ENCODE data around the gene TTC28.

The TTC28 gene

DNA sequence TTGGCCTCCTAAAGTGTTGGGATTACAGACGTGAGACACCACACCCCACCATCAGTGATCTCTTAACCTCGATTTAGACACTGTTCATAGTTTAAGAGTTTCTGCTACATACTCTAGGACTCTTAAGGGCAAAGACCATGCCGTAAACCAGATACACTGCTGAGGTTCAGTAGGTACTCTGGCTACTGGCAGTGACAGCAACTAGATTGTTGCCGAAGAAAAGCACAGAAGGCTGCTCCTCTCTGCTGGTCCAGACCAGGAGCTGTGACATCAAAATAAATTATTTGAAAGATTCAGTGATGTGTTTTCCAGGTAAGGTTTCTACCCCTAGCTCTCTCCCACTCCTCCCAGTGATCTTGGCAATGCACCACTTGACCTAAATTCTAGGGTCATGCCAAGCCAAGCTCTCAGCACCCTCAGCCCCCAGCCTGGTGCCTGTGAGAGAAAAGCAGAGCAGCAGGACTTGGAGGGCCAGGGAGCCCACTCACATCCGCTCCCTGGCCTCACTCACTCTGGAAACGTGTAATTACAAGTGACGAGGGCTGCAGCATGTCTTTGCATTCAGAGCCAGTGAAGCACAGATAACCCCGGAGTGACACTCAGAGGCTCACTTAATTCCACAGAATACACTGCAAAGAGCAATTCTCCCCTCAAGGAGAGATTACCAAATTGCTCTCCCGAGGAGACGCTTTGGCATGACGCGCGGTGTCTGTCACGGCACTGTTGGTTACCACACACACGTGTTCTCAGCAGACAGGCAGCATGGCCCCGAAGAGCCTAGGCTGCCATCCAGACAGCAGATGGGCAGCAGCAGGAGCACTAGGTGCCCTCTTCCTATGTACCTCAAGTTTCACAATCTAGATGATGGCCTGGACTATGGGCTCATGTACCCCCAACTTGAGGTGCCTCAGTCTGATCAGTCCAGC, 663.7 kb downstream of the TTC28 start:
- DNase-seq = peak; percentile 38

DNA sequence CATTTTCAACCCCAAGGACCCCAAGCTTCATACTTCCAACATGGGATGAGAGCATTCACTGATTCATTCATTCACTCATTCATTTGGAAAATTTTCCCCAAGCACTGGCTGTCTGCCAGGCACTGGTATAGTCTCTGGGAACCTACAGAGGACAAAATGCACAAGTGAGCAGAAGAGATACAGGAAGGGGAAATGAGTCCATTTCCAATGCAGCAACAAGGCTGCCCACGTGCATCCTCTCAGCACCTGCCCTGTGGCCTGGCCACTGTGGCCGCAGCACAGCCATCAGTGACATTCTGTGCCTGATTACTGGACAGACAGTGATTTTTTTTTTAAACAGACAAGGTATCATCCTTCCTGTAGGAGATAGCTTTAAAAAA, 664.6 kb downstream of the TTC28 start:
- no peak for DNase-seq

DNA sequence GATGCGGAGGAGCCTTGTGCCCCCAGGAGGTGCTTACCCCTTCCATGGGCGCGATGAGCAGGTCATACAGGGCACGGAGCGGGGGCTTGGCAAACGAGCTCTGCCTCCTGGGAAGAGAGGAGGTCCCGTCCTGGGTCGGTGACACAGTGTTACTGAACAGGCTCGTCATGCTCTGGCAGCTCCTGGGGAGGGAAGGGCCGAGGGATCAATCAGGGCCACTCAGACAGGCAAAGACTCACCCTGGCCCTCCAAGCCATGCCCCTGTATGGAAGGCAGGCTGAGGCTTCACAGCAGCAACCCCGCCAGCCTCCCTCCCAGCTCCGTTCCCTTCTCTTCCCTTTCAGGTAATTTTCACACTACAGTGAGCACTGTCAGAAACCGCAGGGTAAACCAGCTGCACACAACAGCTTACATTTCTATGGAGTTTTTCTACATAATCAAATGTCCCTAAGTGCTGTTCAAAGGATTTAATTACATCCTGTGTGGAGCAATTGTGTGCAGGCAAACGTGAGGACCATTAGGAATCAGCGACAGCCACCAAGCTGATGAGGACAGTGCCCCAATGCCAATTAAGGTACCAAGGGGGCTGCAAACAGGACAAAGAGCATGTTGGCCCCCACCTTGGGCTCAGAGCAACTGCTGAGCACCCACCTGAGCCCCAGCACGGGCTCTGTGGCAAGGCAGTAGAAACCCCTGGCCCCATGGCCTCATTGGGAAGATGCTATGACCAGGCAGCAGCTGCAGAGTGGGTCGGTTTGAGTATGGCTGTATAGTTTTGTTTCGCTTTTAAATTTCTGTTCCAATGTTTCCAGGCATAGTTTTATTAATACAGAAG, 665.2 kb downstream of the TTC28 start:
- peak; percentile 50 for DNase-seq

DNA sequence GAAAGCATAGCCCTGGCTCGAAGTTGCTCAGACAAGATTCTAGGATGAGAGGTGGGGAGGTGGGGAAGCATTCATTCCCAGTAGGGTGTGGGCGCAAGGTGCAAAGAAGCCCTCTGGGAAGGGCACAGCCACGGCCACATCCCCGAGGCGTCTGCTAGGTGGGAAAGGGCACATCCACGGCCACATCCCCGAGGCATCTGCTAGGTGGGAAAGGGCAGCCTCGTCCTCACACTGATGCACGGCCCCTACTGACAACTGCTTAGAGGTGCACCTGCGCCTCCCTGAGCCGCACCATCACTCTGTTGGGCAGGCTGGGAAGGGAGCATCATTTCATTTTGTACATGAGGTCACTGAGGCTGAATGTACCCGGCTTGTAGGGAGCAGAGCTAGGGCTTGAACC, 666.0 kb downstream of the TTC28 start:
- no peak for DNase-seq

DNA sequence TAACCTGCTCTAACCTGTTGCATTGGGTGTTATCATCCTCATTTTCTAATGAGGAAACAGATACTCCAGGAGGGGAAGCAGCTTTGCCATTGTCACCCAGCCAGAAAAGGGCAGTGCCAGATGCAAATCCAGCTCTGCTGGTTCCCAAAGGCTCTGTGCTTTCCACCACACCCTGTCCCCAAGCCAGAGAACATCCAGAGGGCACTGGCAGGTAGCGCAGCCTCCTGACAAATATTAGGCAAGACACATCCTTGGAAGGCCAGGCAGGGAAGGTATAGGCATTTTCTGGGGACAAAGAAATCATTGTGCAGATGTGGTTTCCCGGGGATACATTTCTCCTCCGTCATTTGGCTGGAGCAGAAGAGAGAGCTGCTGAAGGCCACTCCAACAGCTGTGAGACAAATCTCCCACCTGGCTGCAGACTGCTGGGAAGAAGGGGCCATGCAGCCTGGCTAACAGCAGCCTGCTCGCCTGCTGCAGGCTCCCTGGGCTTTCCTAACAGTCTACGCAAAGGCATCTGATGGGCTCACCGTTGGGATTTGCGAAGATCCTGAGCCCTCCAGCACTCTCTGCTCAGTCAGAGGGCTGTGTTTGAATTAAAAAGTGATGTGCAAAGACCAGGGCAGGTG, 666.7 kb downstream of the TTC28 start:
- DNase-seq = no peak

DNA sequence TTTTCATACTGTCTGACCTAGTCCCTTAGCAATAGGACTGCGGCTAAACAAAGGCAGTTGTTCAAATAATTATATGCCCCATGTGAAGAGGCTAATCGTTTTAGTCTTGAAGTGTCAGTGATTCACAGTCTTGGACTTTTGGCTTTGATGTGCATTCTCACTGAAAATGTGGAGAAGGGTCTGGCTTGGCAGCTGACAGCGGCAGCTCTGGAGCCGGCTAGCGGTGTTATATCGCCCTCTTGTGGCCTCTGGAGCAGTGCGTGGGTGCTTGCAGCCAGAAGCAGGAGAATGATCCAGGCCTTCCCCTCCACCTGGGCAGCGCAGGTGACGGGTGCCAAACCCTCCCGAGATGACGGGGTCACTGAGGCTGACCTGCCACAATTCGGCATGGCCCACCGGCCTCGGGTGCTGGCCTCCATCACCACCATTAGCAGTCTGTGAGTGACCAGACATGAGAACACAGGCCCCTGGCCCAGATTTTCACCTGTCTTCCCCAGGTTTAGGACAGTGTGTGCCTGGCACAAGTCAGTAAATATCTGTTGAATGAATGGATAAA, 670.3 kb downstream of the TTC28 start:
- peak; percentile 29 for DNase-seq

DNA sequence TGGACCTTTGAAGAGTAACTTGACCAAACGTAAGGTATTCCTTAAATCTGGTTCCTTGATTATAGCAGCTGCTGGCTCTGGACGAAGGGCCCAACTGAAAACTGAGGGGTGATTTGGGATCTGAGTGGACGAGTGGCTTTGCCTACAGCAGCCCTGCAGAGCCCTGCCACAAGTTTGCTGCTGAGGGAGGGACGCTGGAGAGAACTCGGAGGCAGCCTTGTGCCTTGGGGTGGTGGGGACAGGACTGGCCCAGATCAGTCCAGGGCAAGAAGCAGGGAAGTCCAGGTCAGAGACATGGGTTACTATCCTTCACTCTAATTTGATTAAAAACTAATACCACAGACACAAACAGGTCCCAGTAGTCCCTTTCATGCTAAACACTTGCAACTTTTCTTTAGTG, 671.0 kb downstream of the TTC28 start:
- no peak for DNase-seq

DNA sequence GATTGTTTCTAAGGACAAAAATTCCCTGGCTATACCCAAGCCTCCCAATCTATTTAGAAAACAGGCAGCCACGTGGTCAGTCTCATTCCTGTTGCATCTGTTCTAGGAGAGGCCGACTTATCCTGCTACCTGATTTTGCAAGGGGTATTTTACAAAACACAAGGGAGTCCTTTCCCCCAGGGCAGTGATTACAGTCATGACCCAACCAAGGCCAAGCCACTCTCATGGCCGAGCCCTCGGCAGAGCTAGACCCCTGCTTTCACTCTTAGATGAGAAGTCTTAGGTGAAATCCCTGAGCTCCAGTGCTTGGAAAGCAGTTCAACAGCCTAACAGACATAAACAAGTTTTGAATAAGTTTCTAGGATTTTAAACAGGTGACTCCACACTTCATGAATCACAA, 671.6 kb downstream of the TTC28 start:
- no peak for DNase-seq

DNA sequence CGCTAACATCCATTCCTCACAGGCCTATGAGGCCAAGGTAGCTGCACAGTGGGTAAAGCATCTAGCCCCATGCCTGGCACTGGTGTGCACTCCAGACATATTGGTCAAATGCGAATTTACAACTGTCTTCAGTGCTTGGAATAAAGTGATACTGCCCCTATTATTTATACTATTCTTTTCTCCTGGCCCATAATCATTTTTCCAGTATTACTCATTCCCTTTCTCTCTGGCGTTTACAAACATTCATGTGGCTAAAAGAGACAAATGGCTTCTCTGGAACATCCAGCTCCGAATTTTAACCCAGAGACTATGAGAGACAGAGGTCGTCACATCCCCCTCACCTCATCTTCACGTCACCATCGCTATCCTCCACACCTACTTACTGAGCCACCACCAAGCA, 673.4 kb downstream of the TTC28 start:
- no peak for DNase-seq

DNA sequence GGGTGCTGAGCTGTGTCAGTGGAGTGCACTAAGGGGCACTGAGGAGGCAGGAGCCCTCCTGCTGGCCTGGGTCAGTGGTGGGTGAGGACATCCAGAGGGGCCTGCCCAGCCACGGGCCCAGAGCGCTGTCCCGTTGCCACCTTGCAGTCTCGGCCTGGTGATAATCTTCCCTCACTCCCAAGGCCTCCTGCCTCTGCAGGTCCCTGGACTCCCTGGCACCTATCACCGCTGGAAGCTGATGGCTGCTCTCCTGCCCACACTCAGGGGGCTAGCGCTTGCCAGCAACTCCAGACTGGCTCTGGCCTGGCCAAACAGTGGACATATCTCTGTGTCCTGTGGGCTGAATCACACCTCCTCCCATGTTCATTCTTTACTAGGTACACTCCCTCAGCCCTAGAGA, 674.1 kb downstream of the TTC28 start:
- no peak for DNase-seq

DNA sequence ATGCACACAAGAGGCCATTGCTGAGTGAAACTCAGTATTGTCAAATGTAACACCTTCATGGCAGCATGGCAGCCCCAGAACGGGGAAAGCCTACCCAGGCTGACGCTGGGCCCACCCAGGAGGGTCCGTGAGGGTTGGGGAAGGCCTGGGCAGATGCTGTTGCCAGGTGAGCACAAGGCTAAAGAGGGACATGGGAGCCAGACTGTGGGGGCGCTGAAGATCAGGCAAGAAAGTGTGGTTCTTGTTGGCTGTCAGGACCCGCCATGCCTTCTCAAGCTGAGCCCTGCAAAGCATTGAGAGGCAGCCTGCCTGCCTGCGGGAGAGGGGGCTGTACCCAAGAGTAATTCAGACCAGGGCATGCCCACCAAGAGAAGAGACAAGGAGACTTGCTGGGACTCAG, 675.6 kb downstream of the TTC28 start:
- DNase-seq = no peak

DNA sequence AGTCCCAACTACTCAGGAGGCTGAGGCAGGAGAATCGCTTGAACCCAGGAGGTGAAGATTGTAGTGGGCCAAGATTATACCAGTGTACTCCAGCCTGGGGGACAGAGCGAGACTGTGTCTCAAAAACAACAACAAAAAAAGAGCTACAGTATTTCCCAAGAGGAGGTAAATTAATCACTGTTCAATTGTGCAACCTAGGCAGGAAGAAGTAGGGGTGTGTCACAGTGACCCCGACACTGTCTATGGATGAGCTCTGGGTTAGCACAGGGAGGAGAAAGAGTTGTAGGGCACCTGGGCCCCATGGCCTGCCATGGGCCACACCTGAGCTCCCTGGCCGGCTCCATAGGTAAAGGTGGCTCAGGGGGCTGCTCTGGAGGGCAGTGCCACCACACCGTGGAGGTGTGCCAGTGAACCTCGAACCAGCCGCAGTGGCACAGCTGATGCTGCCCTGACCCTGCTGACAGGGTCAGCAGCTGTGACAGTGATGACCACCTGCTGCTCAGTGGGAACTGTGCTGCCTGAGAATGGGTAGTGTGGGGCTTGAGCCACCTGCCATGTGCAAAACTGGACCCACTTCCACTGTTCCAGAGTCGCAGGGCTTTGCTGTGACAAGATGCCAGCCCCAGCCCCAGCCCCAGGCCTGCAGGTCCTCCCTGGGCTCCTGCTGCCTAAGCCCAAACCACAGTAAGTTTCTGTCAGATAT, 676.6 kb downstream of the TTC28 start:
- no peak for DNase-seq

DNA sequence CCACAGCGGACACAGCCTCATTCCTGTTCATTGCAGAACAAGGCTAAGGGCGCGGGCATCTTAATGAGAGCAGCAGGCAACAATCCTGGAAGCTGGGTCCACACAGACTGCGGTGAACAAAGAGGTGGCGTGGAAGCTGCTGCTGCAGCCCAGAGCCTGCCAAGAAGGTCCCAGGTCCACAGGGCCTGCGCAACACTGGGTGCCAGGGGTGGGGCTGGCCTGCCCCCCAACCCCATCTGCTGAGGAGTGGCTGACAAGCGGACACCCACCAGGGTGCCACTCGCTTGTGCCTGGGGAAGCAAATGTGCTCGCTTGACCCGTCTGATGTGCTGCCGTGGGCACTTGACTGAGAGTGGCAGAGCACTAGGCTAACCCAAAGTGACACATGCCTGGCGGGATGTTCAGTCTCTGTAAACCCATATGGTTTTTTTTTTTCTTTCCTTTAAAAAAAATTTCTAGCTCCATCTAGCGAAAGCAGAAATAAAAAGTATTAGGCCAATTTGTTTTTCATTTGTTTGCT, 677.4 kb downstream of the TTC28 start:
- DNase-seq = no peak

DNA sequence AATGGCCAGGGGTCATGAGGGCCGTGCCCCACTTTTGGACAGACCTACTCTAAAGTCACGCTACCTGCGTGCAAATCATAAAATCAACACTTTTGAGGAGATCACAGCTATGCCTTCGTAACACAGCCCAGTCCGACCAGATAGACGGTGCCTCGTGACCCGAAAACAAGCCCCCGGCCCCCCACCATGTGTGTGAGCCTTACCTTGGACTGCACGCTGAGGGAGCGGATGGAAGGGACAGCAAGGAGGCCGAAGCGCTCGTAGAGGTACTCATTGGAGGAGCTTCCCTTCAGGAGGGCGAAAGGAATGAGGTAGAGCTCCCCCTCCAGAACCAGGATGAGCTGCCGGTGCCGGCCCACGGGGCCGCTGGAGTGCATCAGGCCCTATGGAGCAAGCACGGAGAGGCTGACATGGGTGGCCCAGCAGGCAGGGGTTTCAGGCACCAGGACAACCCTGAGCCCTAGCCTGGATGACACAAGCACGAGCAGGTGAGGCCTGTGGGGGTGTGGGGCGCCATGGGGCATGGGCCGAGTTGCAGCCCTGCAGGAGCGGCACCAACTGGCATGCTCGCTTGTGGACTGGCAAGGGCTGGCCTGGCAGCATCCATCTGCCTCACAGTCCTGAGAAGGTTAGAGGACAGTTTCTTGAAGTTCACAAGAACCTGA, 678.3 kb downstream of the TTC28 start:
- no peak for DNase-seq

DNA sequence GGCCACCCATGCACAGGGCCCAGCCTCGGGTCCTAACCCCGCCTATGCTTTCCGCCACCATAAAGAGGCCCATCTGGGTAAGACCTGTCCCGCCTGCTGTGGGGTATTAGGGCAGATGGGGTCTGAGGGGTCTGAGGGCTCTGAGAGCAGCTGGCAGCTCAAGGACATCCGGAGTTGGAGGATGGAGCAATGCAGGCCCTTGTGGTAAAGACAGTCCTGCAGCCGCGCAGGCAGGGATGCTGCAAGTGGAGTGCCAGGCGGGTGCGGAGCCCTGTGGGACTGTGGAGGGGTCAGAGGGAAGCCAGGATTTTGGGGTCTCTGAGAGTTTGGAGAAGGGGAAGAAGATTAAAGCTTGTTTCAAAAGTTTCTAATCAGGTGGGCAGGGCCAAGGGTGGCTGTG, 679.3 kb downstream of the TTC28 start:
- DNase-seq = no peak

DNA sequence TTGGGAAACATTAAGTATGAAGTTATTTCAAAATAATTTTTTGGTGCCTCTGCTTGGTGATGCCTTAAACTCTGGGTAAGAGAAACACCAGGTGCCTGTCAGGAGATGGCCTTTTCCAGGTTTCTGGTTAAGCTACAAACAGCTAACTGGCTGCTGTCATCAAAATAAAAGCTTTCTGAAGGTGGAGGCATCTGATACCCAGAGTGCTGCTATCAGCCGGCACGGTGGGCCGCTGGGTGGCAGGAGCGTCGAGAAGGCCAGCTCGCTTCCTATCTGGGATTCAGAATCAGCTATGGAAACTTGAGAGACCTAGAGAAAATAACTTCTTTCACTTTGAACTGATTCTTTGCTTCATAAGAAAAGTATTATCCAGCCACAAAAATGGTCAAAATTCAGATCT, 679.8 kb downstream of the TTC28 start:
- DNase-seq = no peak

DNA sequence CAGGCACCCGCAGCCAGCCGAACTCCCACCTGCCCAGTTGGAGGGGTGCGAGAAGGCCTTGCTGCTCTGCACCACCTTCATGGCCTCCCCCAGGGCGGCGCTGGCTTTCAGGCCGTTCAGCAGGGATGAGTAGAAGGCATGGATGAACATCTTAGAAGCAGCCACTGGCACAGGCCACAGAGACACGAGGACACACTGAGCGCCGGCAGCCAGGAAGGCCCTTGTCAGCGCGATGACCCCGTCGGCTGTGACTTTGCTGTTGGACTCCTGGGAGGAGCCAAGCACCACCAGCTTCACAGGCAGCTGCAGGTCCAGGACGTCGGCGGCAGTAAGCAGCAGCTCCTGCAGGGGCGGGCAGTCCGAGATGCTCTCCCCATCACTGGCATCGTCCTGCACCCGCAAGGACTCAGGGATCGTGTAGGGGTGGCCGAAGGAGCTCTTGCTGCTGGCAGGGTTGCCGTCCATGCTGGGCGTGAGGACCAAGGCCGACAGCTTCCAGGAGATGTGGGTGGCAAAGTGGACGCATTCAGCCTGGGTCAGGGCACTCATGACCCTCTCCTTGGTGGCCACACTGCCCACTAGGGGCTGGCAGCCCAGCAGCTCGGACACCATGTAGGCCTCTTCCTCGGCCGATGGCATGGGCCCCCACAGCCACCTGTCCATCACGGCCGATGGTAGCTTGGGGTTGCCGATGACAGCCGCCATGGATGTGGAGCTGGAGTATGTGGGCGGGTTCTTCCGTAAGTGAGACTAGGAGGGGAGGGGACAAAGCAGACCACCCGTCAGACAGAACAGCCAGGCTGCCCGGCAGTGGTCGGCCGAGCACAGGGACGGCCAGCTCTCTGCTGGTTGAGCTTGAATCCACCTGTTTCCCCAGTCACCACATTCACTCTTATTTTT, 680.9 kb downstream of the TTC28 start:
- no peak for DNase-seq

DNA sequence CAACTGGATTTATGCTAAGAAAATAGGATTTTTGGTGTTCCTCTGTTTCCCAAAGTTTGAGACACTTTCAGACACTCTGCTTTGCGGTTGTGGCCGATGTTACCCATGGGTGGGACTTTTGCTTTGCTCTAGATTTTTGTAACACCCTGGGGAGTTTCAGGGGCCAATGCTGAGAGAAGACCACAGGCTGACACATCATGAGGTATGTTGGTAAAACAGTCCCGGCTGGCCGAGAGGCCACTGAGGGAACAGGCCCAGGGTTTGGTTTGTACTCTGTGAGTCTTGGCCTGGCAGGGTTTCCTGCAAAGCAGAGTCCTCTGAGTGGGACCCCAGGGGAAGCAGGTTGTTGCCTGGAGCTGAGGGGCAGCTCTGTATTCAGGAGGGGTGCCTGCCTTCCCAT, 682.1 kb downstream of the TTC28 start:
- DNase-seq = no peak

DNA sequence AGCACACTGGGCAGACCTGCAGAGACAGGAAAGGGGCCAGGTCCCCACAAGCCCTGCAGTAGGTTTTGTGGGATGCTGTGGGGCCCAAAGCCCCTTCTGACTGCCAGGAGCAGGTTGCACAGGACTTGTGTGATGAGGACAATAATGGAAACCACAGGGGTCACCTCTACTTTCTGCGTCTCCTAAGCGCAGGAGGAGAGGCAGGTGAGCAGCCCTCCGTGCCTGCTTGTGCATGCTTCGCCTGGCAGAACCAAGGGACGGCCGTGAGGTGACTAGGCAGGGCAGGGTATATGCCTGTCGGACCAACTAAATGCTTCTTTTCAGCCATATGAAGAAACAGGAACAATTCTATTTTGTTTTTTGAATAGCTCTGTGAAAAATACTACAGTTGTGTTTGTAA, 682.7 kb downstream of the TTC28 start:
- no peak for DNase-seq

DNA sequence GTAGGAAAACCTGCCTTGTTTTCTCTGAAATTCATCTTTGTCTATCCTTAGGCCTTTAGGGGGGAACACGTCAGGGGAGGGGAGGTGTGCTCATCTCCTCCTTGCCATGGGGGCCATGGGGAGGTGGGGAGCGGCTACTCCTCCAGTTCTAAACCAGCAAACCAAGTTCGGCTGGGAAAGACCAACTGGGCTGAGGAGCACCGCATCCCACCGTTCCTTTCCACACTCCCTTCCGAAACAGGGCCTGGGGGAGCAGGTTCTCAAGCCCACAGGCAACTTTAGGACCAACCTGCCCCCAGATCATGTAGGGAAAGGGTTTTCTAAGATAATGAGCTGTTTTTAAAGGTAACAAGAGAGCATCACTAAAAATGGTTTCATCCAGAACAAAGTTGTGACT, 683.1 kb downstream of the TTC28 start:
- DNase-seq = no peak

Data from DMS79 (cell line).